ENCODE measurements around the gene LTBP1. TPM values are rescaled to one million over a fixed set of nuclear protein-coding genes. Genes with fewer than 3 reads are reported as not detected.

LTBP1 gene
- total and polyA plus RNA-seq, 10 of the 15 experiments (the other 5 are each of a cell fraction or from before 2014, with no cell fraction given): 0.01 to 0.28 (median 0.12) TPM; not detected in 2

GRCh38 chr2:32926708-32927084, 20.1 kb upstream of the LTBP1 start:
- SMC1A ChIA-PET (ENCODE audit: uncharacterized antibody, unreplicated experiment): no interaction called here
- H3K36me3 ChIP-seq (ENCODE audit: control insufficient read depth in 2 of 2, insufficient read depth in 2 of 2, low read length in 1 of 2): no peaks in the 10 kb centered on the region
- intact Hi-C loops (cut with micrococcal nuclease; ENCODE audit: unreplicated experiment): no loop called here
- no peak overlapping the region for H3K27ac ChIP-seq (ENCODE audit: control insufficient read depth, insufficient read depth)
- H3K4me2 ChIP-seq (ENCODE audit: control insufficient read depth, insufficient read depth): no peak overlapping the region
- 17% methylated on average over 2 of the region's 2 CpGs for WGBS (ENCODE audit: insufficient coverage, insufficient replicate concordance, low lambda C conversion rate, missing lambda C conversion rate)
- H3K4me1 ChIP-seq (ENCODE audit: control insufficient read depth, insufficient read depth, low read length): no peaks in the 10 kb centered on the region
- in situ Hi-C loops (cut with MboI): no loop called here
- no peak overlapping the region for H3K4me3 ChIP-seq
- ATAC-seq: no peak
- no peak for FAIRE-seq
- TF ChIP-seq SP1 (IDR thresholded peaks at IDR 0.05; ENCODE audit: low read depth, low read length) (no peak), POLR2A (IDR thresholded peaks at IDR 0.05; ENCODE audit: low read depth, low read length) (no peak), SUPT20H (IDR thresholded peaks at IDR 0.05; ENCODE audit: borderline replicate concordance, control insufficient read depth, low read depth, low read length) (no peak)
- TF ChIP-seq, protein P1, sequence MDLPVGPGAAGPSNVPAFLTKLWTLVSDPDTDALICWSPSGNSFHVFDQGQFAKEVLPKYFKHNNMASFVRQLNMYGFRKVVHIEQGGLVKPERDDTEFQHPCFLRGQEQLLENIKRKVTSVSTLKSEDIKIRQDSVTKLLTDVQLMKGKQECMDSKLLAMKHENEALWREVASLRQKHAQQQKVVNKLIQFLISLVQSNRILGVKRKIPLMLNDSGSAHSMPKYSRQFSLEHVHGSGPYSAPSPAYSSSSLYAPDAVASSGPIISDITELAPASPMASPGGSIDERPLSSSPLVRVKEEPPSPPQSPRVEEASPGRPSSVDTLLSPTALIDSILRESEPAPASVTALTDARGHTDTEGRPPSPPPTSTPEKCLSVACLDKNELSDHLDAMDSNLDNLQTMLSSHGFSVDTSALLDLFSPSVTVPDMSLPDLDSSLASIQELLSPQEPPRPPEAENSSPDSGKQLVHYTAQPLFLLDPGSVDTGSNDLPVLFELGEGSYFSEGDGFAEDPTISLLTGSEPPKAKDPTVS (IDR thresholded peaks at IDR 0.05; ENCODE audit: low read depth, low read length): no peak
- RAD21 ChIA-PET (ENCODE audit: unreplicated experiment): no interaction called here
- no peaks in the 10 kb centered on the region; a peak in 1 of 4 replicates for H3K27me3 ChIP-seq (replicated peaks in 1 of 2; ENCODE audit: control insufficient read depth in 2 of 2, insufficient read depth in 2 of 2, low read length in 1 of 2)
- H3K9me3 ChIP-seq (replicated peaks; ENCODE audit: control insufficient read depth, insufficient read depth, low read length): no peaks in the 10 kb centered on the region
- no peak overlapping the region for H2AFZ ChIP-seq (ENCODE audit: control insufficient read depth, low read depth, low read length)
- no peaks in the 10 kb centered on the region for H4K20me1 ChIP-seq (ENCODE audit: control insufficient read depth, insufficient read depth)
- no peaks in the 10 kb centered on the region for H3K79me2 ChIP-seq (ENCODE audit: control insufficient read depth, insufficient read depth, low read length)
- DNase-seq (ENCODE audit: low read depth, low spot score): no peak
- POLR2A ChIA-PET: no interaction called here
- CTCF ChIA-PET: no interaction called here
- no peak overlapping the region for H3K9ac ChIP-seq (ENCODE audit: control insufficient read depth, insufficient read depth, low read length)
- BruUV-seq (replicated peaks): no TSS peak

- no peak overlapping the region for H3K4me3 ChIP-seq
- no peak overlapping the region for H3K27ac ChIP-seq (ENCODE audit: control insufficient read depth, insufficient read depth)
- in situ Hi-C loops (cut with MboI) (no loop called here), intact Hi-C loops (cut with micrococcal nuclease; ENCODE audit: unreplicated experiment) (no loop called here)
- no peak overlapping the region for H2AFZ ChIP-seq (ENCODE audit: control insufficient read depth, low read depth, low read length)
- H3K27me3 ChIP-seq (replicated peaks in 1 of 2; ENCODE audit: control insufficient read depth in 2 of 2, insufficient read depth in 2 of 2, low read length in 1 of 2): no peaks in the 10 kb centered on the region; a peak in 1 of 4 replicates
- no TSS peak for BruUV-seq (replicated peaks)
- SMC1A ChIA-PET (ENCODE audit: uncharacterized antibody, unreplicated experiment): interaction anchor here (1.4 kb wide), 1 partner anchor 15 kb away, joined by 6 read pairs; no protein-coding TSS in a partner anchor
- 73% methylated on average over 5 of the region's 5 CpGs for WGBS (ENCODE audit: insufficient coverage, insufficient replicate concordance, low lambda C conversion rate, missing lambda C conversion rate)
- H3K36me3 ChIP-seq (ENCODE audit: control insufficient read depth in 2 of 2, insufficient read depth in 2 of 2, low read length in 1 of 2): no peaks in the 10 kb centered on the region
- no peak overlapping the region for H3K9ac ChIP-seq (ENCODE audit: control insufficient read depth, insufficient read depth, low read length)
- RAD21 ChIA-PET (ENCODE audit: unreplicated experiment): no interaction called here
- no peaks in the 10 kb centered on the region for H3K79me2 ChIP-seq (ENCODE audit: control insufficient read depth, insufficient read depth, low read length)
- H4K20me1 ChIP-seq (ENCODE audit: control insufficient read depth, insufficient read depth): no peaks in the 10 kb centered on the region
- H3K4me1 ChIP-seq (ENCODE audit: control insufficient read depth, insufficient read depth, low read length): no peaks in the 10 kb centered on the region
- DNase-seq (ENCODE audit: low read depth, low spot score) (no peak), ATAC-seq (no peak), FAIRE-seq (no peak)
- POLR2A ChIA-PET: no interaction called here
- H3K4me2 ChIP-seq (ENCODE audit: control insufficient read depth, insufficient read depth): no peak overlapping the region
- no peaks in the 10 kb centered on the region for H3K9me3 ChIP-seq (replicated peaks; ENCODE audit: control insufficient read depth, insufficient read depth, low read length)
- CTCF ChIA-PET: interaction anchor here (0.6 to 0.9 kb wide), 2 partner anchors 67 to 465 kb away, joined by 3 read pairs; no protein-coding TSS in a partner anchor
- TF ChIP-seq USF1 (IDR thresholded peaks at IDR 0.05; ENCODE audit: borderline replicate concordance, extremely low read length, insufficient read depth, low read depth, low read length): no peak
- TF ChIP-seq FOS (IDR thresholded peaks at IDR 0.05; ENCODE audit: borderline replicate concordance, extremely low read depth, insufficient read length): no peak
- TF ChIP-seq ZZZ3 (IDR thresholded peaks at IDR 0.05; ENCODE audit: control insufficient read depth, insufficient read length, low read depth): no peak
- TF ChIP-seq RB1 (IDR thresholded peaks at IDR 0.05; ENCODE audit: borderline replicate concordance): no peak
- no peak for TF ChIP-seq RBBP5 (conservative IDR thresholded peaks at IDR 0.05)
- no peak for TF ChIP-seq SUPT20H (IDR thresholded peaks at IDR 0.05; ENCODE audit: borderline replicate concordance, control insufficient read depth, low read depth, low read length)
- TF ChIP-seq SIN3A (IDR thresholded peaks at IDR 0.05; ENCODE audit: low read depth, low read length): no peak
- TF ChIP-seq BCL11A (IDR thresholded peaks at IDR 0.05; ENCODE audit: low read depth, low read length): no peak
- TF ChIP-seq POLR2A (IDR thresholded peaks at IDR 0.05; ENCODE audit: low read depth, low read length): no peak
- no peak for TF ChIP-seq ETV6 (conservative IDR thresholded peaks at IDR 0.05 in 1 of 2, IDR thresholded peaks at IDR 0.05 in 1 of 2; ENCODE audit: borderline replicate concordance in 1 of 2, low read depth in 1 of 2)
- TF ChIP-seq E4F1 (IDR thresholded peaks at IDR 0.05; ENCODE audit: borderline replicate concordance, partially characterized antibody): no peak
Measured at GRCh38 chr2:32930436-32930835, 16.3 kb upstream of the LTBP1 start.

All from GM12878 (cell line).